Upper lobe of left lung (tissue), 6 donors: ENCODE measurements around the gene UCK2. TPM values are rescaled to one million over a fixed set of nuclear protein-coding genes. Genes with fewer than 3 reads are reported as not detected.

Experiments used
- ATAC-seq, 2 donors: fragments of 200-7000 bp; cut with Tn5 transposase; one replicate each; pipeline ENCODE4 v1.9.1; 2022; ENCODE audit warnings: mild to moderate bottlenecking in 2 of 2, moderate library complexity in 2 of 2; ENCODE audit not compliant: low FRiP score in 2 of 2
- DNase-seq, 2 donors: peaks; one replicate each; pipeline ENCODE4 v3.0.0-alpha.2; 2019 to 2020
- H3K27ac ChIP-seq, 4 donors: fragments of 200-600 bp; sonication (generic); one replicate each; pipeline ENCODE4 v1.5.1; 2016 to 2019
- H3K27me3 ChIP-seq, 4 donors: fragments of 200-600 bp; sonication (generic); one replicate each; pipeline ENCODE4 v1.5.1; 2017 to 2019
- H3K36me3 ChIP-seq, 4 donors: fragments of 200-600 bp; sonication (generic); one replicate each; pipeline ENCODE4 v1.5.1; 2016 to 2019
- H3K4me1 ChIP-seq, 4 donors: fragments of 200-600 bp; sonication (generic); one replicate each; pipeline ENCODE4 v1.5.1; 2018 to 2019
- H3K4me3 ChIP-seq, 4 donors: fragments of 200-600 bp; sonication (generic); one replicate each; pipeline ENCODE4 v1.5.1; 2017 to 2019; ENCODE audit warnings: mild to moderate bottlenecking in 2 of 4, moderate library complexity in 1 of 4
- H3K9me3 ChIP-seq, 4 donors: fragments of 200-600 bp; sonication (generic); one replicate each; pipeline ENCODE4 v1.5.1; 2018 to 2019
- CTCF ChIP-seq, 6 experiments: fragments of 450-650 bp in 4 of 6; fragments of 200-600 bp in 2 of 6; sonication (generic) in 2 of 6; IDR thresholded peaks; one replicate each; pipeline ENCODE4 v1.5.1; 2016 to 2019; ENCODE audit warnings: antibody characterized with exemption in 6 of 6
- EP300 ChIP-seq, 4 donors: sonication (generic); formaldehyde crosslinking; IDR thresholded peaks; one replicate each; pipeline ENCODE4 v1.5.1; 2017; ENCODE audit warnings: antibody characterized with exemption in 4 of 4, control low read depth in 2 of 4
- POLR2A ChIP-seq, 4 donors: fragments of 450-650 bp; IDR thresholded peaks; one replicate each; pipeline ENCODE4 v1.5.1; 2016 to 2017; ENCODE audit warnings: antibody characterized with exemption in 4 of 4, mild to moderate bottlenecking in 2 of 4
- POLR2AphosphoS5 ChIP-seq, 2 donors: sonication (generic); formaldehyde crosslinking; IDR thresholded peaks; one replicate each; pipeline ENCODE4 v1.5.1; 2017; ENCODE audit warnings: antibody characterized with exemption in 2 of 2
- WGBS, 2 donors: methylation state at CpG; one replicate each; pipeline ENCODE4 v1.1.5; 2017 to 2018; 5-methylcytosine and 5-hydroxymethylcytosine counted together
- total RNA-seq, 6 donors: library from RNA; depleted of rRNA in 4 of 6; stranded (reverse); fragments of >200 nt in 4 of 6; gene quantifications; one replicate each; pipeline versions ENCODE4 v1.1.0 to v1.2.1, GENCODE V29; 2016 to 2021
- donor health status: DM: no; HTN: no; CAD: no; lungs with moderate emphysema.
- donor health status: DM: no; HTN: yes; CAD: no; lungs with severe emphysema.

The UCK2 gene
- total RNA-seq, 6 donors from 2014 or later: 7.5 to 17.9 (median 9.7) TPM

DNA sequence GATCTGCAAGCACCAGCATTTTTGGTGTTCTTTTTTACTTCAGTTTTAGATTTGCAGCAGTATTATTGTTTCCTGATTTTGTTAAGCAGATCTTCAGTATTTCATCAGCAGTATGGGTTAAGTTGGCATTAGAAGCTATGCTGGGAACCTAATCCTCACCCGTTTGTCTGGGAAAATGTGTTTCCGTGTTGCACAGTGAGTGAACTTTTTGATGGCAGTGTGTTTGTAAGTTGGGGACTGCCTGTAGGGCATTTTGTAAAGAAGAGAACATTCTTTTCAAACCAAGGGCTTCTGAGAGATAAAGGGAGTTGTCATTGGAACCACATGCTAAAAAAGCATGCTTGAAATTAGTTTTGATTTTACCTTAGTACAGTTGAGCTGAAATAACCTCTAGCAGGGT is 35.9 kb downstream of the UCK2 start:
- H3K36me3 ChIP-seq: peaks cover 0 to 5% (median 0%) of the 10 kb centered on the region in 4 donors
- no peak overlapping the region for H3K27ac ChIP-seq
- DNase-seq (no peak), ATAC-seq (no peak)
- peaks cover 0 to 4% (median 2%) of the 10 kb centered on the region in 4 donors for H3K4me1 ChIP-seq
- H3K4me3 ChIP-seq: no peak overlapping the region
- TF ChIP-seq CTCF (IDR thresholded peaks at IDR 0.05) (no peak), EP300 (IDR thresholded peaks at IDR 0.05) (no peak), POLR2AphosphoS5 (IDR thresholded peaks at IDR 0.05) (no peak), POLR2A (IDR thresholded peaks at IDR 0.05) (no peak)
- no peaks in the 10 kb centered on the region for H3K9me3 ChIP-seq
- WGBS, 2 donors: 74 to 82% methylated on average over 2 of the region's 2 CpGs
- no peaks in the 10 kb centered on the region for H3K27me3 ChIP-seq

- DNase-seq: no peak
- Histone ChIP-seq H3K27ac (no peak overlapping the region), H3K36me3 (peaks cover 0 to 5% (median 0%) of the 10 kb centered on the region in 4 donors), H3K27me3 (no peaks in the 10 kb centered on the region), H3K9me3 (no peaks in the 10 kb centered on the region), H3K4me3 (no peak overlapping the region), H3K4me1 (peaks cover 0 to 3% (median under 1%) of the 10 kb centered on the region in 4 donors)
- no peak for TF ChIP-seq CTCF (IDR thresholded peaks at IDR 0.05)
- no peak for TF ChIP-seq POLR2AphosphoS5 (IDR thresholded peaks at IDR 0.05)
- TF ChIP-seq POLR2A (IDR thresholded peaks at IDR 0.05): no peak
- TF ChIP-seq EP300 (IDR thresholded peaks at IDR 0.05): no peak
- no peak for ATAC-seq
- WGBS, 2 donors: 85 to 92% methylated on average over 12 of the region's 12 CpGs
Observed at GRCh38 chr1:165865633-165866340, 38.4 kb downstream of the UCK2 start.

DNA sequence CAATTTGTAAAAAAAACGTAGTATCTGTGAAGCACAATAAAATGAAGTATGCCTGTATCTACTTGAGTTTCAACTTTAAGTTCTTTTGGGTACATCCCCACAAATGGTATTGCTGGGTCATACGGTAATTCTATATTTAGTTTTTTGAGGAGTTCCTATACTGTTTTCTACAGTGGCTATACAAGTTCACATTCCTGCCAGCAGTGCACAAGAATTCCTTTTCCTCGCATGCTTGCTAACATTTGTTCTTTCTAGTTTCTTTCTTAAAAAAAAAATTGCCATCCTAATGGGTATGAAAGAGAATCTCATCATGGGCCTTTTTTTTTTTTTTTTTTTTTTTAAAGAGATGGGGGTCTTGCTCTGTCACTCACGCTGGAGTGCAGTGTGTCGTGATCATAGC is 41.9 kb downstream of the UCK2 start:
- Histone ChIP-seq H3K4me1 (peaks cover 5 to 12% (median 9%) of the 10 kb centered on the region in 4 donors), H3K36me3 (peaks cover 0 to 5% (median 0%) of the 10 kb centered on the region in 4 donors), H3K9me3 (no peaks in the 10 kb centered on the region), H3K27me3 (no peaks in the 10 kb centered on the region), H3K4me3 (no peak overlapping the region), H3K27ac (no peak overlapping the region)
- ATAC-seq (no peak), DNase-seq (no peak)
- TF ChIP-seq CTCF (IDR thresholded peaks at IDR 0.05): no peak
- no peak for TF ChIP-seq POLR2A (IDR thresholded peaks at IDR 0.05)
- no peak for TF ChIP-seq EP300 (IDR thresholded peaks at IDR 0.05)
- TF ChIP-seq POLR2AphosphoS5 (IDR thresholded peaks at IDR 0.05): no peak
- 85 to 91% methylated on average over 5 of the region's 5 CpGs for WGBS, 2 donors

DNA sequence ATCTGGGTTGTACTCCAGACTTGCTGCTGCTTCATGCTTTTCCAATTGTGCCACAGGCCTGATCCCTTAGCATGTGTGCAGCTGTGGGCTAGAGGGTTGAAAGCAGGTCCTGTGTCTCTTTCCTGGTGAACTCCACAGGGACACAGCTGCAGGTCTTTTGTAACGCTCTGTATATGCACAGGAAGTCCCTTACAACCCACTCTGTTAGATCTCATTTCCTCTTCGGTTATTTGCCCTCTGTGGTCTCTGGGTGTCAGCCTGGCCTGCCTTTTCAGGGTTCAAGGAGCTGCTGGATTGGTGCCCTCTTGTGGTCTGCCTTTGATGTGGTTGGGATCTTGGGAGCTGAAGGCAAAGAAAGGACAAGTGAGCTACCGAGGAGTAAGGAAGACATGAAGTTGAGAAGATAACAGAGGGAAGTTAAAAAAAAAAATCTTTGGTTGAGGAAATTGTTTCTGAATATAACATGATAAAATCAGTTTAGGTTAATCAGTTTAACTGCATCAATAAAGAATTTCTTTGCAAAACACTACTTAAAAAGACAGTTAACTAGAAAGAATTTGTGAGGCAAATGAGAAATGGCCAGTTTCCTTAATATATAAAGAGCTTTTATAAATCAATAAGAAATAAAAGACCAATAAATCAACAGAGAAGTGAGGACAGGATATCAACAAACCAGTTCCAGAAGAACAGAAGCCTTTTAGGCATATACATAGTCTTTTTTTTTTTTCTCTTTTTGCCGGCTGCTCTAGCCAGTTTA is 44.1 kb downstream of the UCK2 start:
- DNase-seq (peak in 1 of 2 donors; percentile 67), ATAC-seq (peak; percentile 79 to 82)
- Histone ChIP-seq H3K27ac (no peak overlapping the region), H3K4me3 (no peak overlapping the region), H3K36me3 (no peaks in the 10 kb centered on the region), H3K27me3 (no peaks in the 10 kb centered on the region), H3K4me1 (peaks cover 8 to 12% (median 11%) of the 10 kb centered on the region in 4 donors), H3K9me3 (no peaks in the 10 kb centered on the region)
- TF ChIP-seq CTCF (IDR thresholded peaks at IDR 0.05): peak in 4 of 6 experiments; percentile 23 to 40 (median 30)
- no peak for TF ChIP-seq POLR2A (IDR thresholded peaks at IDR 0.05)
- TF ChIP-seq POLR2AphosphoS5 (IDR thresholded peaks at IDR 0.05): peak in 1 of 2 donors; percentile 37
- no peak for TF ChIP-seq EP300 (IDR thresholded peaks at IDR 0.05)
- WGBS, 2 donors: 22 to 28% methylated on average over 4 of the region's 4 CpGs
